WTC11 (cell line): Measurements from ENCODE around the gene ITPK1.

Experiments
- ATF6 ChIP-seq: sonication (generic); formaldehyde crosslinking; IDR thresholded peaks from 2 replicates; pipeline ENCODE4 v1.8.1; 2023; ENCODE audit warnings: mild to moderate bottlenecking, missing genetic modification reagents
- E2F4 ChIP-seq: sonication (generic); formaldehyde crosslinking; IDR thresholded peaks from 2 replicates; pipeline ENCODE4 v1.8.1; 2022; ENCODE audit warnings: low read depth, mild to moderate bottlenecking, moderate library complexity, missing genetic modification reagents, borderline replicate concordance
- ELF4 ChIP-seq: sonication (generic); formaldehyde crosslinking; IDR thresholded peaks from 2 replicates; pipeline ENCODE4 v1.8.1; 2022; ENCODE audit warnings: low read depth, mild to moderate bottlenecking, moderate library complexity, missing genetic modification reagents
- MXD4 ChIP-seq: fragments of 250-450 bp; sonication (Bioruptor Pico); IDR thresholded peaks from 2 replicates; pipeline ENCODE4 v1.8.0; 2021; ENCODE audit warnings: mild to moderate bottlenecking, moderate library complexity, borderline replicate concordance
- MYBL2 ChIP-seq: sonication (generic); formaldehyde crosslinking; IDR thresholded peaks from 2 replicates; pipeline ENCODE4 v1.8.1; 2023; ENCODE audit warnings: mild to moderate bottlenecking, moderate library complexity, missing genetic modification reagents
- NFE2L1 ChIP-seq: sonication (generic); formaldehyde crosslinking; IDR thresholded peaks from 2 replicates; pipeline ENCODE4 v1.8.1; 2023; ENCODE audit warnings: missing genetic modification reagents
- PREB ChIP-seq: sonication (generic); formaldehyde crosslinking; IDR thresholded peaks from 2 replicates; pipeline ENCODE4 v1.8.1; 2022; ENCODE audit warnings: mild to moderate bottlenecking, missing genetic modification reagents, moderate library complexity, borderline replicate concordance
- SOX15 ChIP-seq: fragments of 250-450 bp; sonication (Bioruptor Pico); IDR thresholded peaks from 2 replicates; pipeline ENCODE4 v1.9.0; 2021; ENCODE audit warnings: mild to moderate bottlenecking
- SP1 ChIP-seq: sonication (generic); formaldehyde crosslinking; conservative IDR thresholded peaks from 2 replicates; pipeline ENCODE4 v1.8.1; 2022; ENCODE audit warnings: missing genetic modification reagents
- TEAD4 ChIP-seq: sonication (generic); formaldehyde crosslinking; IDR thresholded peaks from 2 replicates; pipeline ENCODE4 v1.8.0; 2022; ENCODE audit warnings: mild to moderate bottlenecking, missing genetic modification reagents
- USF2 ChIP-seq: sonication (generic); formaldehyde crosslinking; IDR thresholded peaks from 2 replicates; pipeline ENCODE4 v1.8.1; 2023; ENCODE audit warnings: mild to moderate bottlenecking, missing genetic modification reagents, moderate library complexity
- ZNF138 ChIP-seq: sonication (generic); formaldehyde crosslinking; conservative IDR thresholded peaks from 2 replicates; pipeline ENCODE4 v1.8.1; 2022; ENCODE audit warnings: mild to moderate bottlenecking, moderate library complexity, missing genetic modification reagents
- TF ChIP-seq, protein P1 (sequence below): fragments of 200-600 bp; IDR thresholded peaks from 2 replicates; pipeline ENCODE4 v1.8.0; 2022; ENCODE audit warnings: antibody characterized with exemption
- TF ChIP-seq, protein P2 (sequence below): sonication (generic); formaldehyde crosslinking; IDR thresholded peaks from 2 replicates; pipeline ENCODE4 v1.8.0; 2022; ENCODE audit warnings: mild to moderate bottlenecking, missing genetic modification reagents

GRCh38 chr14:92952481-92953298 is 163.0 kb downstream of the ITPK1 start:
- TF ChIP-seq, protein P1, sequence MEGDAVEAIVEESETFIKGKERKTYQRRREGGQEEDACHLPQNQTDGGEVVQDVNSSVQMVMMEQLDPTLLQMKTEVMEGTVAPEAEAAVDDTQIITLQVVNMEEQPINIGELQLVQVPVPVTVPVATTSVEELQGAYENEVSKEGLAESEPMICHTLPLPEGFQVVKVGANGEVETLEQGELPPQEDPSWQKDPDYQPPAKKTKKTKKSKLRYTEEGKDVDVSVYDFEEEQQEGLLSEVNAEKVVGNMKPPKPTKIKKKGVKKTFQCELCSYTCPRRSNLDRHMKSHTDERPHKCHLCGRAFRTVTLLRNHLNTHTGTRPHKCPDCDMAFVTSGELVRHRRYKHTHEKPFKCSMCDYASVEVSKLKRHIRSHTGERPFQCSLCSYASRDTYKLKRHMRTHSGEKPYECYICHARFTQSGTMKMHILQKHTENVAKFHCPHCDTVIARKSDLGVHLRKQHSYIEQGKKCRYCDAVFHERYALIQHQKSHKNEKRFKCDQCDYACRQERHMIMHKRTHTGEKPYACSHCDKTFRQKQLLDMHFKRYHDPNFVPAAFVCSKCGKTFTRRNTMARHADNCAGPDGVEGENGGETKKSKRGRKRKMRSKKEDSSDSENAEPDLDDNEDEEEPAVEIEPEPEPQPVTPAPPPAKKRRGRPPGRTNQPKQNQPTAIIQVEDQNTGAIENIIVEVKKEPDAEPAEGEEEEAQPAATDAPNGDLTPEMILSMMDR, result no peak
- TF ChIP-seq MYBL2 (CRISPR knock-in tag) (no peak), ZNF138 (no peak), E2F4 (CRISPR knock-in tag) (no peak), SP1 (CRISPR knock-in tag) (no peak), PREB (CRISPR knock-in tag) (no peak), ATF6 (CRISPR knock-in tag) (no peak), SOX15 (CRISPR knock-in tag) (no peak), MXD4 (CRISPR knock-in tag) (no peak), ELF4 (CRISPR knock-in tag) (no peak), NFE2L1 (CRISPR knock-in tag) (no peak), USF2 (no peak), TEAD4 (CRISPR knock-in tag) (no peak)
- TF ChIP-seq, protein P2, sequence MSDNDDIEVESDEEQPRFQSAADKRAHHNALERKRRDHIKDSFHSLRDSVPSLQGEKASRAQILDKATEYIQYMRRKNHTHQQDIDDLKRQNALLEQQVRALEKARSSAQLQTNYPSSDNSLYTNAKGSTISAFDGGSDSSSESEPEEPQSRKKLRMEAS (CRISPR knock-in tag), result no peak
